GM19467 (cell line): ENCODE measurements around the gene CDKAL1.
"Not testable (repeated sequence)": the region's sequence is repeated elsewhere in the genome, so short reads cannot be mapped to it uniquely, and the experiment has no call there.

Experiments
- ATAC-seq: cut with Tn5 transposase; IDR thresholded peaks from one replicate; pipeline ENCODE4 v1.9.1; 2021; ENCODE audit warnings: mild to moderate bottlenecking, moderate library complexity; ENCODE audit not compliant: unreplicated experiment

The CDKAL1 gene

GRCh38 chr6:20549398-20549797 lies 15.1 kb downstream of the CDKAL1 start:
- ATAC-seq, result not testable (repeated sequence)

GRCh38 chr6:20554326-20554725 lies 20.1 kb downstream of the CDKAL1 start:
- no peak for ATAC-seq

- no peak for ATAC-seq
These were observed 20.6 kb downstream of the CDKAL1 start for GRCh38 chr6:20554817-20555216.

- ATAC-seq, result no peak
These were observed 25.8 kb downstream of the CDKAL1 start for GRCh38 chr6:20559924-20560551.

GRCh38 chr6:20563377-20563776 lies 29.1 kb downstream of the CDKAL1 start:
- ATAC-seq, result no peak

- no peak for ATAC-seq
These were observed 30.0 kb downstream of the CDKAL1 start for GRCh38 chr6:20564269-20564668.

GRCh38 chr6:20564777-20565176 lies 30.5 kb downstream of the CDKAL1 start:
- ATAC-seq, result peak; percentile 71

- ATAC-seq, result no peak
These were observed 31.1 kb downstream of the CDKAL1 start for GRCh38 chr6:20565342-20565741.

GRCh38 chr6:20566109-20566508 lies 31.9 kb downstream of the CDKAL1 start:
- no peak for ATAC-seq

GRCh38 chr6:20569000-20569610 lies 34.8 kb downstream of the CDKAL1 start:
- ATAC-seq, result no peak

GRCh38 chr6:20571261-20571660 lies 37.0 kb downstream of the CDKAL1 start:
- no peak for ATAC-seq

- no peak for ATAC-seq
These were observed 38.0 kb downstream of the CDKAL1 start for GRCh38 chr6:20572288-20572687.

GRCh38 chr6:20572940-20573339 lies 38.7 kb downstream of the CDKAL1 start:
- ATAC-seq, result no peak

GRCh38 chr6:20574355-20574754 lies 40.1 kb downstream of the CDKAL1 start:
- no peak for ATAC-seq

GRCh38 chr6:20575125-20575524 lies 40.9 kb downstream of the CDKAL1 start:
- ATAC-seq, result no peak

GRCh38 chr6:20575704-20576451 lies 41.6 kb downstream of the CDKAL1 start:
- no peak for ATAC-seq

GRCh38 chr6:20577173-20577688 lies 43.0 kb downstream of the CDKAL1 start:
- no peak for ATAC-seq

GRCh38 chr6:20581070-20581469 lies 46.8 kb downstream of the CDKAL1 start:
- ATAC-seq, result no peak

GRCh38 chr6:20582586-20583443 lies 48.6 kb downstream of the CDKAL1 start:
- ATAC-seq, result no peak

- no peak for ATAC-seq
These were observed 49.2 kb downstream of the CDKAL1 start for GRCh38 chr6:20583444-20583800.

GRCh38 chr6:20584100-20584731 lies 50.0 kb downstream of the CDKAL1 start:
- no peak for ATAC-seq
